HEK293T (cell line): Measurements from ENCODE around the gene GPA33.

ENCODE experiments used
- CTCF ChIA-PET: fragments of 350-600 bp; formaldehyde crosslinking; extraction: SDS; loops from one replicate; lab custom pipeline; 2021; ENCODE audit warnings: antibody characterized with exemption, inconsistent platforms; lab: Yijun Ruan, JAX
- POLR2A ChIA-PET: fragments of 350-600 bp; formaldehyde crosslinking; extraction: SDS; loops from one replicate; lab custom pipeline; 2020; ENCODE audit warnings: antibody characterized with exemption, inconsistent platforms; lab: Yijun Ruan, JAX
- DNase-seq: peaks from one replicate; pipeline ENCODE4 v3.0.0; 2012; ENCODE audit warnings: mixed read lengths; ENCODE audit errors: extremely low spot score
- ARNT ChIP-seq: fragments of 450-650 bp; IDR thresholded peaks from 2 replicates; pipeline ENCODE4 v1.6.1; 2017; ENCODE audit warnings: mild to moderate bottlenecking
- BHLHE40 ChIP-seq: fragments of 450-650 bp; IDR thresholded peaks from 2 replicates; pipeline ENCODE4 v1.6.1; 2016; ENCODE audit warnings: mild to moderate bottlenecking, moderate library complexity, borderline replicate concordance
- CTBP1 ChIP-seq: fragments of 450-650 bp; IDR thresholded peaks from 2 replicates; pipeline ENCODE4 v1.6.1; 2016; ENCODE audit warnings: borderline replicate concordance
- ELF4 ChIP-seq: fragments of 450-650 bp; IDR thresholded peaks from 2 replicates; pipeline ENCODE4 v1.6.1; 2017; ENCODE audit warnings: antibody characterized with exemption
- FOXA1 ChIP-seq: fragments of 450-650 bp; IDR thresholded peaks from 2 replicates; pipeline ENCODE4 v1.6.1; 2016; ENCODE audit warnings: mild to moderate bottlenecking
- FOXK2 ChIP-seq: fragments of 450-650 bp; IDR thresholded peaks from 2 replicates; pipeline ENCODE4 v1.6.1; 2016; ENCODE audit warnings: mild to moderate bottlenecking
- FOXM1 ChIP-seq: fragments of 450-650 bp; IDR thresholded peaks from 2 replicates; pipeline ENCODE4 v1.6.1; 2017; ENCODE audit warnings: mild to moderate bottlenecking, borderline replicate concordance
- HDGF ChIP-seq: fragments of 450-650 bp; IDR thresholded peaks from 2 replicates; pipeline ENCODE4 v1.6.1; 2017; ENCODE audit warnings: antibody characterized with exemption, borderline replicate concordance
- L3MBTL2 ChIP-seq: fragments of 450-650 bp; conservative IDR thresholded peaks from 2 replicates; pipeline ENCODE4 v1.6.1; 2016; ENCODE audit warnings: mild to moderate bottlenecking
- LEF1 ChIP-seq: fragments of 450-650 bp; IDR thresholded peaks from 2 replicates; pipeline ENCODE4 v1.6.1; 2017; ENCODE audit warnings: mild to moderate bottlenecking, borderline replicate concordance
- NFRKB ChIP-seq: fragments of 450-650 bp; IDR thresholded peaks from 2 replicates; pipeline ENCODE4 v1.6.1; 2016; ENCODE audit warnings: mild to moderate bottlenecking, moderate library complexity
- PKNOX1 ChIP-seq: fragments of 450-650 bp; IDR thresholded peaks from 2 replicates; pipeline ENCODE4 v1.6.1; 2016
- SP1 ChIP-seq: fragments of 450-650 bp; IDR thresholded peaks from 2 replicates; pipeline ENCODE4 v1.6.1; 2017
- SUZ12 ChIP-seq: fragments of 450-650 bp; IDR thresholded peaks from 2 replicates; pipeline ENCODE4 v1.6.1; 2016; ENCODE audit warnings: mild to moderate bottlenecking
- TARDBP ChIP-seq: fragments of 450-650 bp; IDR thresholded peaks from 2 replicates; pipeline ENCODE4 v1.6.1; 2016
- ZNF384 ChIP-seq: fragments of 450-650 bp; IDR thresholded peaks from 2 replicates; pipeline ENCODE4 v1.6.1; 2016

The GPA33 gene

GRCh38 chr1:167092653-167093052 lies 2.5 kb upstream of the GPA33 start:
- CTCF ChIA-PET: no interaction called here
- POLR2A ChIA-PET: interaction anchor here (2.1 kb wide), 1 partner anchor 127 kb away, joined by 8 read pairs; the partner anchor contains the start of gene POU2F1
- TF ChIP-seq NFRKB: no peak
- no peak for TF ChIP-seq ARNT
- TF ChIP-seq FOXM1: no peak
- DNase-seq: no peak

- TF ChIP-seq ZNF384 (no peak), ELF4 (no peak), SUZ12 (no peak), CTBP1 (no peak), L3MBTL2 (no peak), SP1 (no peak), ARNT (no peak), TARDBP (no peak), PKNOX1 (no peak), FOXK2 (no peak), FOXA1 (no peak), HDGF (no peak)
- ChIA-PET CTCF (interaction anchor here (0.6 kb wide), 1 partner anchor 13 kb away, joined by 3 read pairs; no protein-coding TSS in a partner anchor), POLR2A (no interaction called here)
- DNase-seq: no peak
These were observed 251 bp downstream of the GPA33 start for GRCh38 chr1:167089939-167090313.

- DNase-seq: no peak
- no peak for TF ChIP-seq HDGF
- no peak for TF ChIP-seq FOXA1
- no peak for TF ChIP-seq PKNOX1
- TF ChIP-seq ARNT: no peak
- TF ChIP-seq FOXM1: no peak
- TF ChIP-seq LEF1: no peak
- no peak for TF ChIP-seq ZNF384
- TF ChIP-seq TARDBP: no peak
- TF ChIP-seq SUZ12: no peak
- TF ChIP-seq CTBP1: no peak
- TF ChIP-seq SP1: no peak
- no peak for TF ChIP-seq L3MBTL2
- POLR2A ChIA-PET: interaction anchor here (1.0 kb wide), 1 partner anchor 132 kb away, joined by 3 read pairs; the partner anchor contains the start of gene POU2F1
- CTCF ChIA-PET: no interaction called here
These were observed 1.3 kb downstream of the GPA33 start for GRCh38 chr1:167088746-167089417.

GRCh38 chr1:167086768-167087167 lies 3.4 kb downstream of the GPA33 start:
- CTCF ChIA-PET: interaction anchor here (0.6 kb wide), 1 partner anchor 266 kb away, joined by 3 read pairs; no protein-coding TSS in a partner anchor
- no peak for TF ChIP-seq FOXM1
- POLR2A ChIA-PET: interaction anchor here (1.8 kb wide), 1 partner anchor 134 kb away, joined by 6 read pairs; the partner anchor contains the start of gene POU2F1
- DNase-seq: no peak

- POLR2A ChIA-PET: interaction anchor here (1.8 kb wide), 1 partner anchor 134 kb away, joined by 6 read pairs; the partner anchor contains the start of gene POU2F1
- TF ChIP-seq PKNOX1 (no peak), FOXA1 (no peak), TARDBP (no peak), ZNF384 (no peak), CTBP1 (no peak), HDGF (no peak), LEF1 (no peak), L3MBTL2 (no peak), ARNT (no peak), BHLHE40 (no peak), SUZ12 (no peak)
- DNase-seq: no peak
- CTCF ChIA-PET: no interaction called here
These were observed 4.1 kb downstream of the GPA33 start for GRCh38 chr1:167086033-167086432.

- POLR2A ChIA-PET: no interaction called here
- TF ChIP-seq PKNOX1: no peak
- no peak for TF ChIP-seq FOXA1
- TF ChIP-seq NFRKB: no peak
- no peak for TF ChIP-seq SP1
- TF ChIP-seq CTBP1: no peak
- no peak for TF ChIP-seq TARDBP
- no peak for TF ChIP-seq ARNT
- TF ChIP-seq ZNF384: no peak
- TF ChIP-seq HDGF: no peak
- no peak for TF ChIP-seq FOXM1
- DNase-seq: no peak
- CTCF ChIA-PET: interaction anchor here (1.2 kb wide), 1 partner anchor 18 kb away, joined by 4 read pairs; no protein-coding TSS in a partner anchor
These were observed 5.4 kb downstream of the GPA33 start for GRCh38 chr1:167084757-167085156.
